Stimulated activated CD4-positive, alpha-beta T cell treated with anti-CD3 and anti-CD28 coated beads, TNF-alpha, amount 100 ng/mL, for 24 hours (primary cell): ENCODE measurements around the gene FAM90A26.
"Not testable (repeated sequence)": the region's sequence is repeated elsewhere in the genome, so short reads cannot be mapped to it uniquely, and the experiment has no call there.

Source experiments
- DNase-seq, 3 experiments: peaks; one replicate each; pipeline ENCODE4 v3.0.0-alpha.2; 2020; ENCODE audit warnings: low read depth in 3 of 3

FAM90A26 gene, protein sequence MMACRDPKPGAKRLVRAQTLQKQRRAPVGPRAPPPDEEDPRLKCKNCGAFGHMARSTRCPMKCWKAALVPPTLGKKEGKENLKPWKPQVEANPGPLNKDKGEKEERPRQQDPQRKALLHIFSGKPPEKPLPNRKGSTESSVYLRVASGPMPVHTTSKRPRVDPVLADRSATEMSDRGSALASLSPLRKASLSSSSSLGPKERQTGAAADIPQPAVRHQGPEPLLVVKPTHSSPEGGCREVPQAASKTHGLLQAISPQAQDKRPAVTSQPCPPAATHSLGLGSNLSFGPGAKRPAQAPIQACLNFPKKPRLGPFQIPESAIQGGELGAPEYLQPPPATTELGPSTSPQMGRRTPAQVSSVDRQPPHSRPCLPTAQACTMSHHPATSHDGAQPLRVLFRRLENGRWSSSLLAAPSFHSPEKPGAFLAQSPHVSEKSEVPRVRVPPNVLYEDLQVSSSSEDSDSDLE

DNA sequence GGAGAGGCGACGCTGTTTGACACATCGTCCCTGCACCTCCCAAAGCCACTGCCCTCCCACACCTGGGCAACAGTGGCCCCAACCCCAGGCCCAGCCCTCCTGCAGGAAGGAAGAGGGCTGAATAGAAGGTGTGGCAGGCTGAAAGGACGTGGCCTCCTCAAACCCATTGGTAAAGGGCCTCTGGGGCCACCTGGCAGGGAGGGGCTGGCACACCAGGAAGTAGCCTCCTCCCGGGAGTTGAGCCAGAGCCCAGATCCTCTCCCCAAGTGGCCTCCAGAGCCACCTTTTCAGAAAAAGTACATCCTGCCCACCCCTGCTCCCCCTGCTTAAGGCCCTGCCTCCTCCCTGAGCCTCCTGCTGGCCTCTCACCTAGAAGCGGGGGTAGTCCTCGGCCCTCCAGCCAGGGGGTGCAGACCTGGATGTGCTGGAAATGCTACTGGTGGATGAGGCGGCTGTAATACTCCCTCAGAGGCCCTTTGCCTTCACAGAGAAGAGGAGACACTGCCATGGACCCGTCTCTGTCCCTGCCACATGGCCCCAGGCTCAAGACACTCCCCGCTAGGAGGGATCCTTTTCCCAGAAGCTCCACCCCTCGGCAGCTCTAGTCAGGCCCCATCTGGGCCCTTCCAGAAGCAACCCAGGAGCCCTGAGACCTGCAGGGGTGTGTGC is at the start of gene FAM90A26:
TSS of gene FAM90A26 (plus strand) at position 619 of the 669 bp plus-strand sequence. CDS start 2,764 bp downstream, outside the sequence.
- not testable (repeated sequence) for DNase-seq

DNA sequence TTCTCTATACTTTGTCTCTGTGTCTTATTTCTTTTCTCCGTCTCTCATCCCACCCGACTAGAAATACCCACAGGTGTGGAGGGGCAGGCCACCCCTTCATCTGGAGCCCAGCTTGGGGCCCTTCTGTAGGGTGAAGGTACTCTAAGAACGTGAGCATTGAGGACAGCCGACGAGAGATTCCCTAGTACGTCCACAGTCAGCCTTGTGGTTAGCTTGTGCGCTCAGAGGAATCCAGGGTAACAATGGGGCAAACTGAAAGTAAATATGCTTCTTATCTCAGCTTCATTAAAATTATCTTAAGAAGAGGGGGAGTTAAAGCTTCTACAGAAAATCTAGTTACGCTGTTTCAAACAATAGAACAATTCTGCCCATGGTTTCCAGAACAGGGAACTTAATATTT is 47.5 kb upstream of the FAM90A26 start:
- not testable (repeated sequence) for DNase-seq

DNA sequence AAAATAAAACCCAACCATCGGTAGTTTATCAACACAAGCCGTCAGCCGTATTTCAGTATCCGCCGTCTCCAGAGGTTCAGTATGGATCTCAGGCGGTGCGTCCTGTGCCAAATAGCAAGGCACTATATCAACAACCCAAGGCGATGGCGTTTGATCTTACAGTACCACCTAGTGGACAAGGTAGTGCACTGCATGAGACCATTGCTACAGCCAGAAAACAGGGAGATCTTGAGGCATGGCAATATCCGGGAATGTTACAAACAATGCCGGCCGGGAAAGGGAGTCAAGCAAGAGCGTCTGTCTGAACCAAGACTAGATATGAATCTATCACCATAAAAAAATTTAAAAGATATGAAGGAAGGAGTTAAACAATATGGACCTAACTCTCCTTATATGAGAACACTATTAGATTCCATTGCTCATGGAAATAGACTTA is 46.6 kb upstream of the FAM90A26 start:
- peak; percentile 14 to 22 (median 16) for DNase-seq

DNA sequence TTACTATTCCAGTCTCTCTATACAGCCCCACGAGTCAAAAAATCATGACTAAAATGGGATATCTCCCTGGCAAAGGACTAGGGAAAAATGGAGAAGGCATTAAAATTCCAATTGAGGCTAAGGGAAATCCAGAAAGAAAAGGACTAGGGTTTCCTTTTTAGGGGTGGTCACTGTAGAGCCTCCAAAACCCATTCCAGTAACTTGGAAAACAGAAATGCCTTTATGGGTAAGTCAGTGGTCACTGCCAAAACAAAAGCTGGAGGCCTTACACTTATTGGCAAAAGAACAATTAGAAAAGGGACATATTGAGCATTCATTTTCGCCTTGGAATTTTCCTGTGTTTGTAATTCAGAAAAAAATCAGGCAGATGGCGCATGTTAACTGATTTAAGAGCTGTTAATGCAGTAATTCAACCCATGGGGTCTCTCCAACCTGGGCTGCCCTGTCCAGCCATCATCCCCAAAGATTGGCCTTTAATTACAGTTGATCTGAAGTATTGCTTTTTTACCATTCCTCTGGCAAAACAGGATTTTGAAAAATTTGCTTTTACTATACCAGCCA is 44.5 kb upstream of the FAM90A26 start:
- not testable (repeated sequence) for DNase-seq

DNA sequence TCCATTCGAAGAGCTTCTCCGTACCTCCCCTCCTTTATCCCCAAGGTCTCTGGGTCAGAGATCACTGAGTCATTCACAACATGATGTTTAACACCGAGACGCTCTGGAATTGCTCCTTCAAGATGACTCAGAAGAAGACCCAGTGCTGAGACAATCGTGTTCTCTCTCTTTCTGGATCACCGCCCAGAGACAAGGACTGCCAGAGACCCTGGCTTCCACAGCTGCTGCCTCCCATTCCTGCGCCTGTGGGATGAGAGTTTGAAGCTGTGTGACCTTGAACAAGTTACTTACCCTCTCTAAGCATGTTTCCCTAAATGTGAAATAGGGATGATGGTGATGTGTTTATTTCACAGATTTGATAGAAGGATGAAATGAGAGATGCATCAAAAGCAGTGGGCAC is 38.8 kb upstream of the FAM90A26 start:
- not testable (repeated sequence) for DNase-seq

DNA sequence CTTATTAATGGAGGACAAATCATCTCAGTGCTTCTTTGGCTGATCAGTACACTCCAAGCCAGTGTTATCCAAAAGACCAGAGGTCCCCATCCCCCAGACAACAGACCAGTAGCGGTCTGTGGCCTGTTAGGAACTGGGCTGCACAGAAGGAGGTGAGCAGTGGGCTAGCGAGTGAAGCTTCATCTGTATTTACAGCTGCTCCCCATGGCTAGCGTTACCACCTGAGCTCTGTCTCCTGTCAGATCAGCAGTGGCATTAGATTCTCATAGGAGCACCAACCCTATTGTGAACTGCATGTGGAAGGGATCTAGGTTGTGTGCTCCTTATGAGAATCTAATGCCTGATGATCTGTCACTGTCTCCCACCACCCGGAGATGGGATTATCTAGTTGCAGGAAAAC is 37.4 kb upstream of the FAM90A26 start:
- not testable (repeated sequence) for DNase-seq

DNA sequence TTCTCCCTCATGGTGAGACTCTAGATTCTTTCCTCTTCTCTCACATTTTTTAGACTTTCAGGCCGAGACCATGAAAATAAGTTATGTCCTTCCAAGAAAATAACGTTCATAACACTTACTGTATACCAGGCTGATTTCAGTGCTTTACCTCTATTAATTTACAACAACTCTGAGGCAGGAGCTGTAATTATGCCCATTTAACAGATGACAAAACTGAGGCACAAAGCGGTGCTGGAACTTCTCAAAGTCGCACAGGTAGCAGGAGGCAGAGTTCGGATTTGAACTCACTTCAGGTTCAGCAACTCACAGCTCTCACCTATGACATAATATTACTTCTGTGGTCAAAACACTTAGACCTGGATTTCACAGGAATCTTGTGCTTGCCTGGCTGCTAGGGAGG is 36.2 kb upstream of the FAM90A26 start:
- DNase-seq: not testable (repeated sequence)

DNA sequence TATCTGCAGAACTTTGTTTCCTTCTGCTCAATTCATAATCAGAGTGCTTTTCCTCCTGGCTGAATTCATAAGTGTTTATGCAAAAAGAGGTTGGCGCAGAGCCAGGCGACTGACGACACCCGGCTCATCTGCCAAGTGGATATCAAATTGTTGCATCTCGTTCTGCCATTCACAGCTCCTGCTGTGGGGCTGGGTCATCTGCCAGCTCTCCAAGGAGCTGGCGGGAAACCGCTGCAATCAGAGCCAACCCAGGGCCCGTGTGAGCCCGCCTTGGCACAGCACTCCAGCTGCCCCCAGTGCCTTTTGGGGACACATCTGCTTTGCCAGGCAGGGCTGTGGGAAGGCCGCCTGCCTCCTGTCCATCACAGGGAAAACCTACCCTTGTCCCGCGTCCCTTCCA is 35.7 kb upstream of the FAM90A26 start:
- not testable (repeated sequence) for DNase-seq

DNA sequence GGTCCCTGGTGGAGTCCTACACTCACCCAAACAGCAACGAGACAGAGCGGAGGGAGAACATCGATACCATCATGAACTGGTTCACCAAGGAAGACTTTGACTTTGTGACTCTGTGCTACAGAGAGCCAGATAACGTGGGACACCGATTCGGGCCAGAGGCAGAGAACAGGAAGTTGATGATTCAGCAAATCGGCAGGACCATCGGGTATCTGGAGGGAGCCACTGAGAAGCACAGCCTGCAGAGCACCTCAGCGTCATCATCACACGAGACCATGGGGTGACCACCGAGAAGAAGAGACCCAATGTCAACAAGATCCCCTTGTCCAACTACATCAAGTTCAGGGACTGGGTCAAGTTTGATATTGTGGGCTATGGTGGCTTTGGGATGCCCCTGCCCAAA is 29.2 kb upstream of the FAM90A26 start:
- not testable (repeated sequence) for DNase-seq

DNA sequence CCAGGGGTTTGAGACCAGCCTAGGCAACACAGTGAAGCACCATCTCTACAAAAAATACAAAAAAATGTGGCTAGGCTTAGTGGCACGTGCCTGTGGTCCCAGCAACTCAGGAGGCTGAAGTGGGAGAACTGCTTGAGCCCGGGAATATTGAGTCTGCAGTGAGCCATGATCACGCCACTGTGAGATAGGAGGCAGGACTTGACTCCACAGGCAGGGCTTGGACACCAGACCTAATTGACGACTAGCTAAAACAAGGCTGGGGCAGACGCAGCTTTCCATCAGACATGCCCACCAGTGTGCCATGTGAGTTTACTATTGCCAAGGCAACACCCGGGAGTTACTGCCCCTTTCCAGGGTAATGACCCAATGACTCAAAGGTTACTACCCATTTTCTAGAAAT is 27.4 kb upstream of the FAM90A26 start:
- DNase-seq: not testable (repeated sequence)

DNA sequence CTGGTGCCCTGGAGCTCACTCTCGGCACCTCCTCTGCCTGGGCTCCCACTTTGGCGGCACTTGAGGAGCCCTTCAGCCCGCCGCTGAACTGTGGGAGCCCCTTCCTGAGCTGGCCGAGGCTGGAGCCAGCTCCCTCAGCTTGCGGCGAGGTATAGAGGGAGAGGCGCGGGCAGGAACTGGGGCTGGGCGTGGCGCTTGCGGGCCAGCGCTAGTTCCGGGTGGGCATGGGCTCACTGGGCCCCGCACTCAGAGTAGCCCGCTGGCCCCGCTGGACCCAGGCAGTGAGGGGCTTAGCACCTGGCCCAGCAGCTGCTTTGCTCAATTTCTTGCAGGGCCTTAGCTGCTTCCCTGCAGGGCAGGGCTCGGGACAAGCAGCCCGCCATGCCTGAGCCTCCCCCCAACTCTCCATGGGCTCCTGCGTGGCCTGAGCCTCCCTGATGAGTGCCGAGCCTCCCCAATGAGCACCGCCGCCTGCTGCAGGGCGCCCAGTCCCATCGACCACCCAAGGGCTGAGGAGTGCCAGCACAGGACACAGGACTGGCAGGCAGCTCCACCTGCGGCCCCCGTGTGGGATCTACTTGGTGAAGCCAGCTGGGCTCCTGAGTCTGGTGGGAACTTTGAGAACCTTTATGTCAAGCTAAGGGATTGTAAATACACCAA is 26.7 kb upstream of the FAM90A26 start:
- DNase-seq: no peak

DNA sequence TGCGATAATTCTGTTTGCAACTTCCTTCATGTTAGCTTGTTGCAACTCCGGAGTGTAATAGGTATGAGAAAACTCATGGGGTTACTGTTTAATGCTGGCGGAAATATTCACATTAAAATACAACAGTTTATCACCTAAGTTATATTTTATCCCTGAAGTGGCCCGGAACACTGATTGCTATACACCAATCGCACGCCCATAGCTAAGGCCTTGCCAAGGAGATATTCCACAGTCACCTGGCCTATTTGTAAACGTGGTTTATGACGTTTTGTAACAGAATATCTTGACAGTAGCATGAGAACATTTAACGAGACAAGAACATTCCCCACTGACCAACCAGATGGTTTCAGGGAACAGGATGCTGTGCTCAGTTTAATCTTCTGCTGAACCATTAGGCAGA is 23.2 kb upstream of the FAM90A26 start:
- DNase-seq: no peak

DNA sequence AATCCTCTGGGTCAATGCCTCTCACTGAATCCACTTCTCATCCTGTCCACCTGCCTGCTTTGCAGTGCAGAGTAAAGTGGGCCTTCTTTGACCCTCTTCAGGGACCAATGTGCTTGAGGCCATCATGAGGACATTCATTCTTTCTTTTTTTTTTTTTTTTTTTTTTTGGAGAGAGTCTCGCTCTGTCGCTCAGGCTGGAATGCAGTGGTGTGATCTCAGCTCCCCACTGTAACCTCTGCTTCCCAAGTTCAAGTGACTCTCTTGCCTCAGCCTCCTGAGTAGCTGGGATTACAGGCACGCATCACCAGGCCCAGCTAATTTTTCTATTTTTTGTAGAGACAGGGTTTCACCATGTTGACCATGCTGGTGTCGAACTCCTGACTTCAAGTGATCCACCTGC is 22.8 kb upstream of the FAM90A26 start:
- DNase-seq: not testable (repeated sequence)

DNA sequence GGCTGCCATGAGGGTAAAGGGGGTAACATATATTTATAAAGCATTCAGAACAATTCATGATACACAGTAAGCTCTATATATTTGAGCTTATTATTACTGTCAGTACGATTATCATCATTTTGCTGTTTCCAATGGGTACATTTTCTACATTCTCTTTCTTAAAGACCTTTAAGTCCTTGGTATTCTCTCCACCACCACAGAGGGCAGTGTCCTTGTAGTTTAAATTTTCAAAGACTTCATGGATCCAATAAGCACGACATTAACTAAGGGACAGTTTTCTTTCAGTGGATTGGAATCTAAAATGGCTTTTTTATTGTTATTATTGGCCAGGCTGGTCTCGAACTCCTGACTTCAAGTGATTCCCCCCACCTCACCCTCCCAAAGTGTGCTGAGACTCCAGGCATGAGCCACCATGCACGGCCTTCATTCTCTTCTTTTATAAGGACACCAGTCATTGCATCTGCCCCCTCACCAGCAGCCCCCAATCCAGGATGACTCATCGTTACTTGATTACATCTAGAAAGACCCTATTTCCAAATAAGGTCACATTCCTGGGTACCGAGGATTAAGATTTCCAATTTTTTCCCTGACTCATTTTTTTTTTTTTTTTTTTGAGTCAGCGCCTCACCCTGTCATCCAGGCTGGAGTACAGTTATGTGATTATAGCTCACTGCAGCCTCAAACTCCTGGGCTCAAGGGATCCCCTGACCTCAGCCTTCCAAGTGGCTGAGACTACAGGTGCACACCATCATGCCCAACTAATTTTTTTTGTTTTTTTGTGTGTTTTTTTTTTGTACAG is 21.4 kb upstream of the FAM90A26 start:
- DNase-seq: not testable (repeated sequence)

DNA sequence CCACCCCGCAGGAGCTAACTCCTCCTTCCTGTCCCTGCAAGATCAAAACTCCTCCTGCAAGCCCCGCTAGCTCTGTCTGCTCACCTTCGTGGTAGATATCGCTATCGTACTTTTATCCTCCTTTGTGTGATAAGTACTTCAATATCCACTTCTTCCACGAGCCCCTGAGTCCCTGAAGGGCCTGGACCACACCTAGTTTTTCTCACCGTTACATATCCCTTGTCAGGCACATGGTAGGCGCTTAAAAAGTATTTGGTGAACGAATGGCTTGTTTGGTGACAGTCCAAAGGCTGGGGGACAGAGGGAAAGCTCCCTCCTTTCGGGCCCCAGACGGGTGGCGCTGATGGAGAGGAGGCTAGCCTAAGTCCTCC is 18.4 kb upstream of the FAM90A26 start:
- not testable (repeated sequence) for DNase-seq

DNA sequence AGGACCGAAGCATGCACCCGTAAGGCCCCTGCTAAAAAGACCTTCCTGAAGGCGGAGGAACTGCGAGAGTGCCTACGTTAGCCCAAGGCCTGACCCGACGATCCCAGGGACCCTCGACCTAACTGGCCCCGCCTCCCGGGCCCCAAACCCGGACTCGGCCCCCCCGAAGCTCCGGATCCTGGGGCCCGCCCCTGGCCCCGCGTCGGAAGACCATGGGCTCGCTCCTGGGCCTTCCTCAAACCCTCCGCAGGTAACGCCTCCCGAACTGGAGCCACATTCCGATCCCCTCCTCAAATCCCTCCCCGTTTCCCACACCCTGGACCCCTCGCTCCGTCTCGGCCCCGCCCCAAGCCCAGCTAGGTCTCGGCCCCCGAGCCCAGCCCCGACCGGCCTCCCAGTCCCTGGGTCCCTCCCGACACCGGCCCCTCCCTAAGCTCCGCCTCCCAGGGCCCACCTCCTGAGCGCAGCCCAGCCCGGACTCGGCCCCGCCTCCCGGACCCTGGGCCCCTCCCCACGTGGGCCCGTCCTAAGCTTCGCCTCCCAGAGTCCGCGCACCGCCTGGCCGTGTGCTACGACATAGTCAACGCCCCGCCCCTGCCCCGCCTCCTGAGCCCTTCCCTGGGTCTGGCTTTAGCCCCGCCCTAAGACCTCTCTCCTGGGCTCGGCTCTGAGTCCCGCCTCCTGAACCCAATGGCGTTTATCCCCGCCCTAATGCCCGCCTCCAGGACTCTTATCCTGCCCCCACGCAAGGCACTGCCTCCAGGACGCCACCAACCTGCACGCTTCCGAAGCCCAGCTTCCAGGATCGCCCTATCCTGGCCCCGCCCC is 17.8 kb upstream of the FAM90A26 start:
- peak; percentile 92 to 97 (median 94) for DNase-seq

DNA sequence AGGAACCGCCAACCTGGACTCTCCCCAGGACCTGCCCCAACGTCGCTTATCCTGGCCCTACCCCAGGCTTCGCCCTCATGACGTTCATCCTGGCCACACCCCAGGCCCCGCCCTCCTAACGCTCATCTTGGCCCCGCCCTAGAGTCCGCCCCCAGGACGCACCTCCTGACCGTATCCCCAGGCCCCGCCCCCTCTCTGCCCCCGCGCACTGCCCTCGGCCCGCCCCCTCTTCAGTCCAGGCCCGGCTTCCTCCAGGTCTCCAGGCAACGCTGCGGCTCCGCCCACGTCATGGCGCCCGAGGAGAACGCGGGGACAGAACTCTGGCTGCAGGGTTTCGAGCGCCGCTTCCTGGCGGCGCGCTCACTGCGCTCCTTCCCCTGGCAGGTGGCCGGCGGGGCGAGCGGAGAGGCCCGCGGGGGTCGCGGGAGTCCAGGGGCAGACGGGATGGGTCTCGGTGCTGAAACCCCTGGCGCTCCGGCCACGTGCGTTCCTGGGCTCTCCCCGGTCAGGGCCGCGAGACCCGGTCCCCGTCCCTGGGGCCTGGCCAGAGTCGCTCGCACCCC is 17.1 kb upstream of the FAM90A26 start:
- DNase-seq: peak; percentile 93 to 96 (median 94)

DNA sequence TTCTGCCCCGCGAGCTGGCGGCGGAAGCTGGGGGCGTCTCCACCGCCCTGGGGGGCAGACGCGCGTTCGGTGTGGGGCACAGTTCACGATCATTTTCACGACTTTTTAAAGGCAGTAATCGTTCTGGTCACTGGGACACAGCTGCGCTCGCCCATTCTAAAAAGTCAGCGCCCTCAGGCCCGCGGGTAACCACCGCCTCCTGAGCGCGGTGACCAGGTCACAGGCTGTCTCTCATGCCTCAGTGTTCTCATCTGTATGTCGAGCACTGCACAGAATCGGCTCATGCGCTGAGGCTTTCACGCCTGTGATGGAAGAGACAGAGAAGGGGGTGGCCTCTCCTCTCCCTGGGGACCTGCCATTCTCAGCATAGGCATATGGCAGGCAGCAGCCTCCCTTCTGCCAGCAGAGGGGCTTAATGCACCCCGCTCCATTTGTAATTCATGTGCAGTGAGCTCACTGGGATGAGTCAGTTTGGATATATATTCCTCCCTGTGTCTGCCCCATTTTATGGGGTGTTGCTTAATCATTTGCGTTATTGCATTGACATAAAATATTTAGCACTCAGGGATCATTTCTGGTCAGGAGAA is 16.5 kb upstream of the FAM90A26 start:
- not testable (repeated sequence) for DNase-seq

DNA sequence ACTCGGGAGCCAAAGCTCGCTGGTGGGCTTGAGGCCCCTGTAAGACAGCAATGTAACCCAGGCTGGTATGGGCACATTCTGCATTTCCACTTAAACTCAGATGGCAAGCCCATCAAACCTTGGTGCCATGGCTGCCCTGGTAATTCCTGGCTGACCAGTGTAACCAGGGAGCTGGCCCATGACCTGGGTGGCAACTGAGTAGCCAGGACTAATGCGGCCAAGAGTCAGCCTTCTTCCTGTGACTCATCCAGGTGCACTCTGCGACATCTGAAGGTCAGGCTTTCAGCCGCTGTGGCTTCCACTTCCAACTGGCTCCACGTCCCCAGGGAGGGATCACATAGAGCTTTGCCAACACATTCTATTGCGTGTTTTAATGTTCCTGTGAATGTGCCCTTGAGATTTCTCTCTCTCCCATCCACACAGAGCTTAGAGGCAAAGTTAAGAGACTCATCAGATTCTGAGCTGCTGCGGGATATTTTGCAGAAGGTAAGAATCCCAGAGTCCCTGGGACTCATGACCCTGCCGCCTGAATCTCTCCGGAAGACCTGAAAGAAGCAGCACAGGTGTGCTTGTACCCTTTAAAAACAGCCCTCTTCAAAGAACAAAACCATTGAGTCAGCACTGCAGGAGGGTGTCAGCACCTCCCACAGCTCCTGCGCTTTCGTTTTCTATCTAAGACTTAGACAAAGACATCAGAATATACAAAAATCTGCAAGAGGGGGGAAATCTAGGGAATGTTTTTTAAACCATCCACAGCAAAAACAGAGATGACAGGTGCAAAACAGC is 14.9 kb upstream of the FAM90A26 start:
- not testable (repeated sequence) for DNase-seq
